HCT116 (cell line): ENCODE data around the gene PNRC1. TPM values are rescaled to one million over a fixed set of nuclear protein-coding genes. Genes with fewer than 3 reads are reported as not detected.

Experiments used
- ATAC-seq: fragments of 200-7000 bp; cut with Tn5 transposase; 2 replicates; pipeline ENCODE4 v1.9.1; 2020; ENCODE audit warnings: mild to moderate bottlenecking, moderate library complexity
- BruUV-seq: library from RNA; stranded (reverse); fragments of 400-500 nt; replicated peaks from 2 replicates; lab custom pipeline; 2021; lab: Mats Ljungman, UMichigan
- CTCF ChIA-PET: fragments of 300-600 bp; sonication (Branson Sonifier 250); formaldehyde crosslinking; loops from one replicate; lab custom pipeline; 2021; ENCODE audit warnings: antibody characterized with exemption; lab: Charles Lee
- POLR2A ChIA-PET: fragments of 300-600, 350-600 bp; sonication (Branson Sonifier 250); formaldehyde crosslinking; loops from one replicate; lab custom pipeline; 2021; ENCODE audit warnings: antibody characterized with exemption; lab: Charles Lee
- RAD21 ChIA-PET, 2 experiments: fragments of 300-600 bp; sonication (Branson Sonifier 250); formaldehyde crosslinking; loops; one replicate each; lab custom pipeline; 2023; ENCODE audit warnings: low total read pairs in 2 of 2; ENCODE audit not compliant: uncharacterized antibody in 2 of 2, unreplicated experiment in 2 of 2, low non-redundant PET in 1 of 2; lab: Charles Lee
- DNase-seq: peaks from one replicate; pipeline ENCODE4 v3.0.0-alpha.2; 2010; ENCODE audit warnings: low read depth, low spot score
- H2AFZ ChIP-seq: fragments of 200-600 bp; shearing (Covaris generic), sonication (generic); 2 replicates; pipeline ENCODE4 v1.6.1; 2017; ENCODE audit warnings: low read depth, mixed run types, mixed read lengths, antibody characterized with exemption, low read length; ENCODE audit not compliant: poor library complexity, severe bottlenecking
- H3K27ac ChIP-seq: 2 replicates; pipeline ENCODE4 v1.5.1; 2012; ENCODE audit warnings: low read depth, low read length
- H3K27me3 ChIP-seq: fragments of 200-600 bp; sonication (generic); 2 replicates; pipeline ENCODE4 v1.6.1; 2016; ENCODE audit warnings: mixed run types, low read length, mixed read lengths; ENCODE audit not compliant: insufficient read depth
- H3K36me3 ChIP-seq, 2 experiments: fragments of 200-500 bp in 1 of 2; fragments of 200-600 bp in 1 of 2; sonication (Bioruptor generic) in 1 of 2; sonication (generic) in 1 of 2; 2 replicates each; pipeline versions ENCODE4 v1.5.1 to v1.6.1; 2014 to 2016; ENCODE audit warnings: low read length in 2 of 2, inconsistent platforms in 1 of 2, mixed read lengths in 1 of 2, mixed run types in 1 of 2; ENCODE audit not compliant: insufficient read depth in 2 of 2, control insufficient read depth in 1 of 2
- H3K4me1 ChIP-seq, 2 experiments: fragments of 200-600 bp in 1 of 2; sonication (generic) in 1 of 2; 2 replicates each; pipeline versions ENCODE4 v1.5.1 to v1.6.1; 2012 to 2017; ENCODE audit warnings: low read length in 2 of 2, inconsistent platforms in 1 of 2, mild to moderate bottlenecking in 1 of 2, mixed read lengths in 1 of 2, mixed run types in 1 of 2, moderate library complexity in 1 of 2; ENCODE audit not compliant: insufficient read depth in 2 of 2, control insufficient read depth in 1 of 2
- H3K4me2 ChIP-seq: fragments of 200-600 bp; sonication (generic); 2 replicates; pipeline ENCODE4 v1.6.1; 2017; ENCODE audit warnings: mixed run types, low read length, mixed read lengths
- H3K4me3 ChIP-seq, 2 experiments: fragments of 200-600 bp in 1 of 2; sonication (generic) in 1 of 2; replicated peaks in 1 of 2; 2 replicates each; pipeline ENCODE4 v1.5.1; 2011 to 2016; ENCODE audit warnings: low read length in 2 of 2, control low read depth in 1 of 2, low read depth in 1 of 2, mild to moderate bottlenecking in 1 of 2, mixed read lengths in 1 of 2, mixed run types in 1 of 2
- H3K79me2 ChIP-seq: fragments of 200-600 bp; sonication (generic); 2 replicates; pipeline ENCODE4 v1.6.1; 2017; ENCODE audit warnings: mild to moderate bottlenecking, mixed run types, low read length, moderate library complexity, mixed read lengths; ENCODE audit not compliant: insufficient read depth
- H3K9ac ChIP-seq: fragments of 200-600 bp; sonication (generic); 2 replicates; pipeline ENCODE4 v1.6.1; 2016; ENCODE audit warnings: low read length, mixed read lengths
- H3K9me2 ChIP-seq: fragments of 200-600 bp; sonication (generic), shearing (Covaris generic); 2 replicates; pipeline ENCODE4 v1.6.1; 2017; ENCODE audit warnings: mixed run types, mild to moderate bottlenecking, moderate library complexity; ENCODE audit not compliant: insufficient read depth
- H3K9me3 ChIP-seq, 2 experiments: fragments of 200-500 bp in 1 of 2; fragments of 200-600 bp in 1 of 2; sonication (Bioruptor generic) in 1 of 2; sonication (generic) in 1 of 2; 2 replicates each; pipeline ENCODE4 v1.6.1; 2014 to 2017; ENCODE audit warnings: low read length in 2 of 2, mixed read lengths in 2 of 2, inconsistent platforms in 1 of 2, low read depth in 1 of 2, mild to moderate bottlenecking in 1 of 2, mixed run types in 1 of 2, moderate library complexity in 1 of 2; ENCODE audit not compliant: control insufficient read depth in 1 of 2, insufficient read depth in 1 of 2
- H4K20me1 ChIP-seq: fragments of 200-600 bp; sonication (generic), shearing (Covaris generic); 2 replicates; pipeline ENCODE4 v1.6.1; 2017; ENCODE audit warnings: mixed run types, mild to moderate bottlenecking, moderate library complexity; ENCODE audit not compliant: insufficient read depth
- CTCF ChIP-seq, 3 experiments: fragments of 200-600 bp in 1 of 3; sonication (generic) in 1 of 3; IDR thresholded peaks in 2 of 3; conservative IDR thresholded peaks in 1 of 3; 2 replicates each; pipeline ENCODE4 v1.5.1; 2012 to 2017; ENCODE audit warnings: low read depth in 2 of 3, low read length in 2 of 3, antibody characterized with exemption in 1 of 3, borderline replicate concordance in 1 of 3, control low read depth in 1 of 3, mild to moderate bottlenecking in 1 of 3, mixed read lengths in 1 of 3, mixed run types in 1 of 3, moderate library complexity in 1 of 3; ENCODE audit not compliant: insufficient read depth in 1 of 3
- EGR1 ChIP-seq: IDR thresholded peaks from 2 replicates; pipeline ENCODE4 v1.6.1; 2012; ENCODE audit warnings: low read depth
- EZH2 ChIP-seq: fragments of 200-600 bp; sonication (generic); IDR thresholded peaks from 2 replicates; pipeline ENCODE4 v1.6.1; 2017; ENCODE audit warnings: antibody characterized with exemption, mixed run types
- JUND ChIP-seq: IDR thresholded peaks from 2 replicates; pipeline ENCODE4 v1.6.1; 2012
- REST ChIP-seq: IDR thresholded peaks from 2 replicates; pipeline ENCODE4 v1.6.1; 2012; ENCODE audit warnings: low read depth
- SP1 ChIP-seq: IDR thresholded peaks from 2 replicates; pipeline ENCODE4 v1.6.1; 2012; ENCODE audit warnings: low read depth
- SRF ChIP-seq: IDR thresholded peaks from 2 replicates; pipeline ENCODE4 v1.6.1; 2012; ENCODE audit warnings: low read depth
- ZFX ChIP-seq: fragments of 450-650 bp; IDR thresholded peaks from 2 replicates; pipeline ENCODE4 v1.6.1; 2017
- intact Hi-C: fragments of 100-400 bp; cut with micrococcal nuclease; formaldehyde crosslinking; loops from 2 replicates; pipeline ENCODE4 v1.10.0; 2022
- total RNA-seq: library from RNA; stranded (reverse); gene quantifications from one replicate; pipeline ENCODE4 v1.2.1, GENCODE V29; 2021; ENCODE audit not compliant: unreplicated experiment

The PNRC1 gene
- total RNA-seq, 1 experiment from 2014 or later: 66.8 TPM

- no peaks in the 10 kb centered on the region for H3K9me3 ChIP-seq
- H3K27ac ChIP-seq: no peak overlapping the region
- H3K4me1 ChIP-seq: no peaks in the 10 kb centered on the region
- no peaks in the 10 kb centered on the region for H3K36me3 ChIP-seq
- no peaks in the 10 kb centered on the region for H3K27me3 ChIP-seq
- ATAC-seq (no peak), DNase-seq (no peak)
- no peaks in the 10 kb centered on the region for H3K79me2 ChIP-seq
- H3K9ac ChIP-seq: no peak overlapping the region
- no peak overlapping the region for H3K4me2 ChIP-seq
- ChIA-PET POLR2A (no interaction called here), RAD21 (no interaction called here), CTCF (no interaction called here)
- TF ChIP-seq JUND (no peak), EZH2 (no peak), REST (no peak)
- no peaks in the 10 kb centered on the region for H4K20me1 ChIP-seq
- H3K4me3 ChIP-seq: no peak overlapping the region
- no peak overlapping the region for H2AFZ ChIP-seq
- intact Hi-C loops: no loop called here
- no peaks in the 10 kb centered on the region for H3K9me2 ChIP-seq
- BruUV-seq: no TSS peak
Measured at GRCh38 chr6:89047473-89047872, 33.1 kb upstream of the PNRC1 start.

- BruUV-seq: no TSS peak
- H3K9me3 ChIP-seq: no peaks in the 10 kb centered on the region
- no peaks in the 10 kb centered on the region for H3K79me2 ChIP-seq
- ATAC-seq (no peak), DNase-seq (no peak)
- POLR2A ChIA-PET: no interaction called here
- no peaks in the 10 kb centered on the region for H3K36me3 ChIP-seq
- intact Hi-C loops: no loop called here
- H3K4me1 ChIP-seq: no peaks in the 10 kb centered on the region
- H2AFZ ChIP-seq: no peak overlapping the region
- no peak overlapping the region for H3K27ac ChIP-seq
- CTCF ChIA-PET: no interaction called here
- H4K20me1 ChIP-seq: no peaks in the 10 kb centered on the region
- H3K4me2 ChIP-seq: no peak overlapping the region
- no peak overlapping the region for H3K9ac ChIP-seq
- no peak for TF ChIP-seq SP1
- TF ChIP-seq CTCF (IDR thresholded peaks at IDR 0.05 in 2 of 3, conservative IDR thresholded peaks at IDR 0.05 in 1 of 3; ENCODE audit: borderline replicate concordance in 1 of 3, insufficient read depth in 1 of 3, low read depth in 2 of 3, low read length in 2 of 3): no peak
- TF ChIP-seq EGR1: no peak
- TF ChIP-seq ZFX: no peak
- no peak for TF ChIP-seq REST
- no peak for TF ChIP-seq SRF
- RAD21 ChIA-PET: no interaction called here
- no peaks in the 10 kb centered on the region for H3K27me3 ChIP-seq
- no peak overlapping the region for H3K4me3 ChIP-seq
- no peaks in the 10 kb centered on the region for H3K9me2 ChIP-seq
Measured at GRCh38 chr6:89048288-89048923, 32.1 kb upstream of the PNRC1 start.
